ENCODE data around the gene PCMTD2.

PCMTD2 gene

GRCh38 chr20:64242797-64243475 is 12.6 kb upstream of the PCMTD2 start:
- in situ Hi-C loops (cut with HindIII; ENCODE audit: low pct_ligation_motif_present, low sequenced_read_pairs): no loop called here
- Histone ChIP-seq H3K27ac (no peak overlapping the region), H3K4me3 (ENCODE audit: low read depth, low read length) (no peak overlapping the region), H3K36me3 (replicated peaks) (no peaks in the 10 kb centered on the region), H3K27me3 (replicated peaks) (peaks cover 7% of the 10 kb centered on the region)
- no peak for DNase-seq
- no peak for TF ChIP-seq CTCF (IDR thresholded peaks at IDR 0.05; ENCODE audit: low read depth, low read length, missing control alignments)

- in situ Hi-C loops (cut with HindIII; ENCODE audit: low pct_ligation_motif_present, low sequenced_read_pairs): no loop called here
- H3K27ac ChIP-seq: no peak overlapping the region
- H3K36me3 ChIP-seq (replicated peaks): no peaks in the 10 kb centered on the region
- TF ChIP-seq CTCF (IDR thresholded peaks at IDR 0.05; ENCODE audit: low read depth, low read length, missing control alignments): no peak
- peaks cover 9% of the 10 kb centered on the region for H3K27me3 ChIP-seq (replicated peaks)
- DNase-seq: no peak
- no peak overlapping the region for H3K4me3 ChIP-seq (ENCODE audit: low read depth, low read length)
These were observed 11.2 kb upstream of the PCMTD2 start for GRCh38 chr20:64244281-64244805.

- no peaks in the 10 kb centered on the region for H3K36me3 ChIP-seq (replicated peaks)
- no peak overlapping the region for H3K27ac ChIP-seq
- no peak overlapping the region for H3K4me3 ChIP-seq (ENCODE audit: low read depth, low read length)
- DNase-seq: no peak
- in situ Hi-C loops (cut with HindIII; ENCODE audit: low pct_ligation_motif_present, low sequenced_read_pairs): no loop called here
- TF ChIP-seq CTCF (IDR thresholded peaks at IDR 0.05; ENCODE audit: low read depth, low read length, missing control alignments): no peak
- H3K27me3 ChIP-seq (replicated peaks): peaks cover 9% of the 10 kb centered on the region
These were observed 10.5 kb upstream of the PCMTD2 start for GRCh38 chr20:64244870-64245603.

- TF ChIP-seq CTCF (IDR thresholded peaks at IDR 0.05; ENCODE audit: low read depth, low read length, missing control alignments): no peak
- no peak for DNase-seq
- H3K27me3 ChIP-seq (replicated peaks): peaks cover 11% of the 10 kb centered on the region
- in situ Hi-C loops (cut with HindIII; ENCODE audit: low pct_ligation_motif_present, low sequenced_read_pairs): no loop called here
- H3K36me3 ChIP-seq (replicated peaks): no peaks in the 10 kb centered on the region
- H3K27ac ChIP-seq: no peak overlapping the region
- H3K4me3 ChIP-seq (ENCODE audit: low read depth, low read length): no peak overlapping the region
These were observed 9.6 kb upstream of the PCMTD2 start for GRCh38 chr20:64245746-64246595.

- Histone ChIP-seq H3K36me3 (replicated peaks) (no peaks in the 10 kb centered on the region), H3K27ac (no peak overlapping the region), H3K4me3 (ENCODE audit: low read depth, low read length) (no peak overlapping the region), H3K27me3 (replicated peaks) (peaks cover 14% of the 10 kb centered on the region)
- in situ Hi-C loops (cut with HindIII; ENCODE audit: low pct_ligation_motif_present, low sequenced_read_pairs): no loop called here
- no peak for DNase-seq
- no peak for TF ChIP-seq CTCF (IDR thresholded peaks at IDR 0.05; ENCODE audit: low read depth, low read length, missing control alignments)
These were observed 8.8 kb upstream of the PCMTD2 start for GRCh38 chr20:64246616-64247306.
